MG63 (cell line): ENCODE measurements around the gene SVBP. TPM values are rescaled to one million over a fixed set of nuclear protein-coding genes. Genes with fewer than 3 reads are reported as not detected.
"Not testable (repeated sequence)": the region's sequence is repeated elsewhere in the genome, so short reads cannot be mapped to it uniquely, and the experiment has no call there.

ENCODE experiments used
- DNase-seq: peaks from one replicate; pipeline ENCODE4 v3.0.0-alpha.2; 2020
- H3K27me3 ChIP-seq: fragments of 250-450 bp; sonication (Bioruptor Pico); 2 replicates; pipeline ENCODE4 v1.5.1; 2020; ENCODE audit warnings: mild to moderate bottlenecking, moderate library complexity
- H3K36me3 ChIP-seq: fragments of 250-450 bp; sonication (Bioruptor Pico); 2 replicates; pipeline ENCODE4 v1.5.1; 2020; ENCODE audit warnings: mild to moderate bottlenecking, moderate library complexity
- H3K4me3 ChIP-seq: fragments of 250-450 bp; sonication (Bioruptor Pico); 2 replicates; pipeline ENCODE4 v1.5.1; 2020; ENCODE audit warnings: mild to moderate bottlenecking, moderate library complexity
- H3K9me3 ChIP-seq: fragments of 250-450 bp; sonication (Bioruptor Pico); 2 replicates; pipeline ENCODE4 v1.5.1; 2020; ENCODE audit warnings: mild to moderate bottlenecking, moderate library complexity
- total RNA-seq: library from RNA; depleted of rRNA; stranded (reverse); fragments of >200 nt; shearing (Covaris generic); gene quantifications from 2 replicates; pipeline ENCODE4 v1.2.3, GENCODE V29; 2014; ENCODE audit warnings: low replicate concordance; rRNA removed

The SVBP gene
- 9.0 and 31.1 TPM in 2 replicates for total RNA-seq

- Histone ChIP-seq H3K27me3 (no peaks in the 10 kb centered on the region), H3K9me3 (no peaks in the 10 kb centered on the region), H3K36me3 (peaks cover 3% of the 10 kb centered on the region), H3K4me3 (peak within 1 kb of the TSS; percentile 71)
- peak; percentile 84 for DNase-seq
Measured at GRCh38 chr1:42816585-42817439, at the start of gene SVBP, which contains the start of gene ERMAP. Gene SVBP, minus strand, starts transcription at chr1:42817397. Its CDS starts 853 bp downstream, at chr1:42816544. Gene ERMAP, plus strand, starts transcription at chr1:42817122. Its CDS starts 13,327 bp downstream, at chr1:42830449.

GRCh38 chr1:42866549-42866948 lies 49.4 kb upstream of the SVBP start:
- H3K36me3 ChIP-seq = no peaks in the 10 kb centered on the region
- H3K9me3 ChIP-seq = no peaks in the 10 kb centered on the region
- no peak for DNase-seq
- H3K27me3 ChIP-seq = peaks cover under 1% of the 10 kb centered on the region; the same call in 1 of the 2 replicates
- H3K4me3 ChIP-seq = no peak overlapping the region

- Histone ChIP-seq H3K9me3 (peaks cover 21% of the 10 kb centered on the region), H3K36me3 (no peaks in the 10 kb centered on the region), H3K4me3 (no peak overlapping the region), H3K27me3 (no peaks in the 10 kb centered on the region)
- DNase-seq = no peak
Measured at GRCh38 chr1:42861014-42861399, 43.8 kb upstream of the SVBP start.

- no peak for DNase-seq
- no peaks in the 10 kb centered on the region for H3K36me3 ChIP-seq
- H3K9me3 ChIP-seq = peaks cover 23% of the 10 kb centered on the region
- H3K27me3 ChIP-seq = no peaks in the 10 kb centered on the region
- no peak overlapping the region for H3K4me3 ChIP-seq
Measured at GRCh38 chr1:42860339-42861013, 43.3 kb upstream of the SVBP start.

GRCh38 chr1:42859366-42859765 lies 42.2 kb upstream of the SVBP start:
- H3K36me3 ChIP-seq, DNase-seq, H3K27me3 ChIP-seq, H3K4me3 ChIP-seq: not testable (repeated sequence)
- peaks cover 23% of the 10 kb centered on the region for H3K9me3 ChIP-seq

- H3K4me3 ChIP-seq = not testable (repeated sequence)
Measured at GRCh38 chr1:42856554-42856953, 39.4 kb upstream of the SVBP start.

GRCh38 chr1:42853116-42853884 lies 36.1 kb upstream of the SVBP start:
- H3K4me3 ChIP-seq = no peak overlapping the region
- no peaks in the 10 kb centered on the region for H3K27me3 ChIP-seq
- DNase-seq = no peak
- H3K9me3 ChIP-seq = peaks cover 15% of the 10 kb centered on the region; the same call in 1 of the 2 replicates
- H3K36me3 ChIP-seq = peaks cover 34% of the 10 kb centered on the region

More at GRCh38 chr1:42856554-42856953, 39.4 kb upstream of the SVBP start:
- peaks cover 23% of the 10 kb centered on the region for H3K9me3 ChIP-seq
- DNase-seq, H3K36me3 ChIP-seq, H3K27me3 ChIP-seq: not testable (repeated sequence)

- Histone ChIP-seq H3K36me3 (peaks cover 39% of the 10 kb centered on the region), H3K27me3 (no peaks in the 10 kb centered on the region), H3K4me3 (no peak overlapping the region), H3K9me3 (peaks cover 15% of the 10 kb centered on the region; the same call in 1 of the 2 replicates)
- no peak for DNase-seq
Measured at GRCh38 chr1:42852608-42852980, 35.4 kb upstream of the SVBP start.

- H3K4me3 ChIP-seq = no peak overlapping the region
- peaks cover 39% of the 10 kb centered on the region for H3K36me3 ChIP-seq
- peaks cover 14% of the 10 kb centered on the region; the same call in 1 of the 2 replicates for H3K9me3 ChIP-seq
- H3K27me3 ChIP-seq = no peaks in the 10 kb centered on the region
- DNase-seq = no peak
Measured at GRCh38 chr1:42851960-42852607, 34.9 kb upstream of the SVBP start.

GRCh38 chr1:42851420-42851819 lies 34.2 kb upstream of the SVBP start:
- Histone ChIP-seq H3K9me3 (peaks cover 11% of the 10 kb centered on the region; the same call in 1 of the 2 replicates), H3K36me3 (peaks cover 39% of the 10 kb centered on the region), H3K27me3 (no peaks in the 10 kb centered on the region), H3K4me3 (no peak overlapping the region)
- no peak for DNase-seq

- no peak for DNase-seq
- H3K27me3 ChIP-seq = no peaks in the 10 kb centered on the region
- H3K36me3 ChIP-seq = peaks cover 39% of the 10 kb centered on the region
- H3K9me3 ChIP-seq = peaks cover 5% of the 10 kb centered on the region; the same call in 1 of the 2 replicates
- no peak overlapping the region for H3K4me3 ChIP-seq
Measured at GRCh38 chr1:42849944-42850343, 32.7 kb upstream of the SVBP start.

GRCh38 chr1:42848823-42849537 lies 31.8 kb upstream of the SVBP start:
- Histone ChIP-seq H3K36me3 (peaks cover 39% of the 10 kb centered on the region), H3K9me3 (peaks cover 5% of the 10 kb centered on the region; the same call in 1 of the 2 replicates), H3K27me3 (no peaks in the 10 kb centered on the region), H3K4me3 (no peak overlapping the region)
- no peak for DNase-seq

- H3K36me3 ChIP-seq = peaks cover 42% of the 10 kb centered on the region
- peak overlapping the region; percentile 86 for H3K4me3 ChIP-seq
- no peak for DNase-seq
- H3K9me3 ChIP-seq = peaks cover 5% of the 10 kb centered on the region; the same call in 1 of the 2 replicates
- H3K27me3 ChIP-seq = no peaks in the 10 kb centered on the region
Measured at GRCh38 chr1:42847721-42848460, 30.7 kb upstream of the SVBP start.

- Histone ChIP-seq H3K4me3 (peak overlapping the region; percentile 86), H3K36me3 (peaks cover 40% of the 10 kb centered on the region), H3K9me3 (peaks cover 5% of the 10 kb centered on the region; the same call in 1 of the 2 replicates), H3K27me3 (no peaks in the 10 kb centered on the region)
- no peak for DNase-seq
Measured at GRCh38 chr1:42847111-42847595, 30.0 kb upstream of the SVBP start.
